WTC11 (cell line): ENCODE measurements around the gene KIAA0753. TPM values are rescaled to one million over a fixed set of nuclear protein-coding genes. Genes with fewer than 3 reads are reported as not detected.

Source experiments
- ATAC-seq: fragments of 200-7000 bp; cut with Tn5 transposase; 2 replicates; pipeline ENCODE4 v1.10.0; 2021; ENCODE audit warnings: mild to moderate bottlenecking, moderate library complexity
- CTCF ChIA-PET: fragments of 300-600 bp; sonication (Branson Sonifier 250); formaldehyde crosslinking; loops from one replicate; lab custom pipeline; 2021; ENCODE audit warnings: antibody characterized with exemption; lab: Charles Lee
- POLR2A ChIA-PET: fragments of 350-600 bp; sonication (Branson Sonifier 250); formaldehyde crosslinking; loops from one replicate; lab custom pipeline; 2021; ENCODE audit warnings: antibody characterized with exemption; lab: Charles Lee
- DNase-seq: peaks from one replicate; pipeline ENCODE4 v3.0.0; 2021; ENCODE audit warnings: low spot score
- H3K27ac Mint-ChIP-seq: 2 replicates; pipeline ENCODE4 v1.8.0; 2021; ENCODE audit warnings: mixed read lengths
- H3K27me3 Mint-ChIP-seq: 2 replicates; pipeline ENCODE4 v1.8.0; 2021; ENCODE audit warnings: low read depth, mild to moderate bottlenecking, moderate library complexity, mixed read lengths
- H3K36me3 Mint-ChIP-seq: 2 replicates; pipeline ENCODE4 v1.8.0; 2021; ENCODE audit warnings: mixed read lengths
- H3K4me1 Mint-ChIP-seq: 2 replicates; pipeline ENCODE4 v1.8.0; 2022; ENCODE audit warnings: mixed read lengths
- H3K4me3 Mint-ChIP-seq: 2 replicates; pipeline ENCODE4 v1.8.0; 2021; ENCODE audit warnings: mild to moderate bottlenecking, moderate library complexity, mixed read lengths
- H3K9me3 Mint-ChIP-seq: 2 replicates; pipeline ENCODE4 v1.8.0; 2021; ENCODE audit warnings: mixed read lengths
- ATF2 ChIP-seq: sonication (generic); formaldehyde crosslinking; IDR thresholded peaks from 2 replicates; pipeline ENCODE4 v1.8.1; 2022; ENCODE audit warnings: low read depth, missing genetic modification reagents, borderline replicate concordance
- CDX4 ChIP-seq: fragments of 250-450 bp; sonication (Bioruptor Pico); IDR thresholded peaks from 2 replicates; pipeline ENCODE4 v1.9.0; 2021; ENCODE audit warnings: moderate library complexity, mild to moderate bottlenecking, inconsistent platforms, borderline replicate concordance
- CREB1 ChIP-seq: sonication (generic); formaldehyde crosslinking; IDR thresholded peaks from 2 replicates; pipeline ENCODE4 v1.8.0; 2023; ENCODE audit warnings: mild to moderate bottlenecking, missing genetic modification reagents
- E2F4 ChIP-seq: sonication (generic); formaldehyde crosslinking; IDR thresholded peaks from 2 replicates; pipeline ENCODE4 v1.8.1; 2022; ENCODE audit warnings: low read depth, mild to moderate bottlenecking, moderate library complexity, missing genetic modification reagents, borderline replicate concordance
- ESRRA ChIP-seq: sonication (generic); formaldehyde crosslinking; IDR thresholded peaks from 2 replicates; pipeline ENCODE4 v1.8.1; 2022; ENCODE audit warnings: mild to moderate bottlenecking, missing genetic modification reagents, borderline replicate concordance
- FOXJ3 ChIP-seq: sonication (generic); formaldehyde crosslinking; IDR thresholded peaks from 2 replicates; pipeline ENCODE4 v1.9.0; 2021; ENCODE audit warnings: missing genetic modification reagents, mild to moderate bottlenecking, borderline replicate concordance
- GABPB1 ChIP-seq: sonication (generic); formaldehyde crosslinking; IDR thresholded peaks from 2 replicates; pipeline ENCODE4 v1.8.1; 2023; ENCODE audit warnings: mild to moderate bottlenecking, missing genetic modification reagents
- GTF2I ChIP-seq: fragments of 250-450 bp; sonication (Bioruptor Pico); conservative IDR thresholded peaks from 2 replicates; pipeline ENCODE4 v1.4.0; 2021; ENCODE audit warnings: mild to moderate bottlenecking
- HMGXB4 ChIP-seq: sonication (generic); formaldehyde crosslinking; IDR thresholded peaks from 2 replicates; pipeline ENCODE4 v1.8.1; 2023; ENCODE audit warnings: mild to moderate bottlenecking, moderate library complexity, missing genetic modification reagents
- JAZF1 ChIP-seq: fragments of 250-450 bp; sonication (Bioruptor Pico); IDR thresholded peaks from 2 replicates; pipeline ENCODE4 v1.9.0; 2021; ENCODE audit warnings: moderate library complexity, mild to moderate bottlenecking, inconsistent platforms
- MXD4 ChIP-seq: fragments of 250-450 bp; sonication (Bioruptor Pico); IDR thresholded peaks from 2 replicates; pipeline ENCODE4 v1.8.0; 2021; ENCODE audit warnings: mild to moderate bottlenecking, moderate library complexity, borderline replicate concordance
- MYBL2 ChIP-seq: sonication (generic); formaldehyde crosslinking; IDR thresholded peaks from 2 replicates; pipeline ENCODE4 v1.8.1; 2023; ENCODE audit warnings: mild to moderate bottlenecking, moderate library complexity, missing genetic modification reagents
- NFYB ChIP-seq: sonication (generic); formaldehyde crosslinking; conservative IDR thresholded peaks from 2 replicates; pipeline ENCODE4 v1.8.0; 2022; ENCODE audit warnings: low read depth, missing genetic modification reagents
- SMAD4 ChIP-seq: sonication (generic); formaldehyde crosslinking; IDR thresholded peaks from 2 replicates; pipeline ENCODE4 v1.8.0; 2022; ENCODE audit warnings: mild to moderate bottlenecking, missing genetic modification reagents
- SOX15 ChIP-seq: fragments of 250-450 bp; sonication (Bioruptor Pico); IDR thresholded peaks from 2 replicates; pipeline ENCODE4 v1.9.0; 2021; ENCODE audit warnings: mild to moderate bottlenecking
- ZNF121 ChIP-seq: sonication (generic); formaldehyde crosslinking; IDR thresholded peaks from 2 replicates; pipeline ENCODE4 v1.8.0; 2023; ENCODE audit warnings: missing genetic modification reagents
- ZNF232 ChIP-seq: sonication (generic); formaldehyde crosslinking; IDR thresholded peaks from 2 replicates; pipeline ENCODE4 v1.8.0; 2022; ENCODE audit warnings: mild to moderate bottlenecking, missing genetic modification reagents
- ZNF317 ChIP-seq: sonication (generic); formaldehyde crosslinking; IDR thresholded peaks from 2 replicates; pipeline ENCODE4 v1.8.1; 2023; ENCODE audit warnings: low read depth, mild to moderate bottlenecking, moderate library complexity, missing genetic modification reagents, borderline replicate concordance
- ZNF423 ChIP-seq: fragments of 250-450 bp; sonication (Bioruptor Pico); IDR thresholded peaks from 2 replicates; pipeline ENCODE4 v2.1.2; 2022; ENCODE audit warnings: mild to moderate bottlenecking, moderate library complexity
- total RNA-seq: library from RNA; stranded (reverse); gene quantifications from 3 replicates; pipeline ENCODE4 v1.2.3, GENCODE V29; 2021

KIAA0753 gene
- total RNA-seq, 1 experiment from 2014 or later, result 22.8 TPM

GRCh38 chr17:6570731-6571451, 69.6 kb downstream of the KIAA0753 start:
- Mint-ChIP-seq H3K4me1 (peaks cover 32% of the 10 kb centered on the region), H3K27me3 (no peaks in the 10 kb centered on the region), H3K9me3 (no peaks in the 10 kb centered on the region), H3K36me3 (no peaks in the 10 kb centered on the region), H3K27ac (no peak overlapping the region), H3K4me3 (no peak overlapping the region)
- no peak for ATAC-seq
- CTCF ChIA-PET, result no interaction called here
- no peak for DNase-seq
- POLR2A ChIA-PET, result no interaction called here
- TF ChIP-seq MYBL2 (no peak), NFYB (CRISPR knock-in tag) (no peak), CREB1 (no peak)

GRCh38 chr17:6569370-6570285, 70.9 kb downstream of the KIAA0753 start:
- no peaks in the 10 kb centered on the region for H3K9me3 Mint-ChIP-seq
- ATAC-seq, result no peak
- H3K4me1 Mint-ChIP-seq, result peaks cover 20% of the 10 kb centered on the region
- ChIA-PET POLR2A (no interaction called here), CTCF (no interaction called here)
- no peak for DNase-seq
- no peaks in the 10 kb centered on the region for H3K36me3 Mint-ChIP-seq
- no peaks in the 10 kb centered on the region for H3K27me3 Mint-ChIP-seq
- H3K27ac Mint-ChIP-seq, result no peak overlapping the region
- TF ChIP-seq JAZF1 (no peak), ZNF423 (CRISPR knock-in tag) (no peak), GABPB1 (CRISPR knock-in tag) (peak; percentile 47; the same call in 1 of the 2 replicates)
- no peak overlapping the region for H3K4me3 Mint-ChIP-seq

GRCh38 chr17:6568184-6568758, 72.2 kb downstream of the KIAA0753 start:
- Mint-ChIP-seq H3K27me3 (no peaks in the 10 kb centered on the region; the same call in 1 of the 2 replicates), H3K36me3 (no peaks in the 10 kb centered on the region), H3K27ac (peak overlapping the region; percentile 89), H3K4me3 (no peak overlapping the region), H3K9me3 (no peaks in the 10 kb centered on the region), H3K4me1 (peaks cover 20% of the 10 kb centered on the region)
- ATAC-seq (peak; percentile 12; the same call in 1 of the 2 replicates), DNase-seq (no peak)
- POLR2A ChIA-PET, result no interaction called here
- TF ChIP-seq SMAD4 (CRISPR knock-in tag) (no peak), CDX4 (CRISPR knock-in tag) (no peak), E2F4 (no peak), ZNF232 (CRISPR knock-in tag) (no peak)
- CTCF ChIA-PET, result interaction anchor here (1.0 to 1.5 kb wide), 4 partner anchors 8 to 95 kb away, joined by 3 to 5 read pairs (median 4); no protein-coding TSS in a partner anchor

- POLR2A ChIA-PET, result no interaction called here
- DNase-seq (no peak), ATAC-seq (peak; percentile 77)
- Mint-ChIP-seq H3K4me1 (peaks cover 20% of the 10 kb centered on the region), H3K36me3 (no peaks in the 10 kb centered on the region), H3K4me3 (no peak overlapping the region), H3K9me3 (no peaks in the 10 kb centered on the region), H3K27ac (peak overlapping the region; percentile 89), H3K27me3 (no peaks in the 10 kb centered on the region; the same call in 1 of the 2 replicates)
- CTCF ChIA-PET, result interaction anchor here (0.7 to 1.5 kb wide), 5 partner anchors 9 to 97 kb away, joined by 3 to 5 read pairs (median 3); no protein-coding TSS in a partner anchor
- TF ChIP-seq ESRRA, result no peak
- no peak for TF ChIP-seq ATF2 (CRISPR knock-in tag)
- no peak for TF ChIP-seq GTF2I (CRISPR knock-in tag)
- no peak for TF ChIP-seq ZNF121
- no peak for TF ChIP-seq SOX15 (CRISPR knock-in tag)
- TF ChIP-seq HMGXB4 (CRISPR knock-in tag), result no peak
- TF ChIP-seq FOXJ3 (CRISPR knock-in tag), result no peak
- TF ChIP-seq MXD4, result no peak
- TF ChIP-seq NFYB (CRISPR knock-in tag), result no peak
- TF ChIP-seq ZNF317 (CRISPR knock-in tag), result no peak
Observed at GRCh38 chr17:6567528-6568183, 72.9 kb downstream of the KIAA0753 start.
